GM10847 (cell line): ENCODE results near the gene TRAK1.

ENCODE experiments used
- POLR2A ChIP-seq: IDR thresholded peaks from 2 replicates; pipeline ENCODE4 v1.6.1; 2011; ENCODE audit not compliant: insufficient read length; ENCODE audit errors: extremely low read depth

The TRAK1 gene

DNA sequence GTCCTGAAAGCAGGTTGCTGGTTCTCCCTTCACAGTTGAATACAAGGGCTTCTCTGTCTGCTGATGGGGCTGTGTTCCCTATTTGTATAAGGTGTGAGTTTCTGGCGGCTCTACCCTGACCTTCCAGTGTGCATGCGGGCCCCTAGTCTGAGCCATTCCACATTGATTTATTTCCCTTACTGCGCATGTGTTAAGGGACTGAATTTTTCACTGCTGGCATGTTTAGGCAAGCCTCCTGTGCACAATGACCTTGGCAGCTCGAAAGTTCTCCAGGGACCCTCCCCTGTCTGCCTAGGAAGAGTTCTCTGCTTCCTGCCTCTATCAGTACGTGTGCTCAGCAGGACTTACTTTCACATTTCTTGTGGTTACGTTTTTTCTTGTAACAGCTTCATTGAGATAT, 11.4 kb downstream of the TRAK1 start:
- no peak for TF ChIP-seq POLR2A

DNA sequence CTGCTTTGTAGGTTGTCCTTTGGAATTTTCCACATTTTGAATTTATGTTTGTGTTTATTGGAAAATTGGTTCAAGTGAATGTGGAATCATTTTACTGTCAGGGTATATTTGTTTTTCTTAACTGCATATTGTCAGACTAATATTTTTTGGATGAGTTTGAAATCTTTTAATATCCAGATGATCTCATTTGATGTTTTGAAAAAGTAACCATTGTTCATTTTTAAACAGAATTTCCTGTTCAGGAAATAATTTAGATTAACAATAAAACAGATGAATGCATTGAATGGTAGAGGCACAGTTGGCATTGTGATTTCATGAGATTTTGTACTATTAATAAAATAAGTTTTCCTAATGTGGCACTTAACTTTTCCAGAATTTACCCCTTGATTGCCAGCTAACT, 15.5 kb downstream of the TRAK1 start:
- no peak for TF ChIP-seq POLR2A

DNA sequence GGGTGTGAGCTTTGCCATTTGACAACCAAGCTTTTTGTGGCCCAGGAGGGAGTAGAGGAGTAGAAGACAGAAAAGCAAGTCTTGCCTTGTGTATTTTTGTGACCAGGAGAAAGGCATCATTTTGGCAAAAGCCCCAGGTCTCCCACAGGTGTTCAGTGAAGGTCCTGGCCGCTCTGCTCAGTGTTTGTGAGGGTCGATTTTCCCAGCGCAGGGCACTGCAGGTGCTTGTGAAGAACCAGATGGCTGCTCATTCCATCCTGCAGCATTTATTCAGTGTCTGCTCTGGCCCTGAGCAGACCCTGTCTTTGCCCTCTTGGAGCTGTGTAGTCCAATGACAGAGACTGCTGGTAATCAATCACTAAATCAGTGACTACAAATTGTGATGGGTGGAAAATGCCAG, 19.5 kb downstream of the TRAK1 start:
- TF ChIP-seq POLR2A: no peak

DNA sequence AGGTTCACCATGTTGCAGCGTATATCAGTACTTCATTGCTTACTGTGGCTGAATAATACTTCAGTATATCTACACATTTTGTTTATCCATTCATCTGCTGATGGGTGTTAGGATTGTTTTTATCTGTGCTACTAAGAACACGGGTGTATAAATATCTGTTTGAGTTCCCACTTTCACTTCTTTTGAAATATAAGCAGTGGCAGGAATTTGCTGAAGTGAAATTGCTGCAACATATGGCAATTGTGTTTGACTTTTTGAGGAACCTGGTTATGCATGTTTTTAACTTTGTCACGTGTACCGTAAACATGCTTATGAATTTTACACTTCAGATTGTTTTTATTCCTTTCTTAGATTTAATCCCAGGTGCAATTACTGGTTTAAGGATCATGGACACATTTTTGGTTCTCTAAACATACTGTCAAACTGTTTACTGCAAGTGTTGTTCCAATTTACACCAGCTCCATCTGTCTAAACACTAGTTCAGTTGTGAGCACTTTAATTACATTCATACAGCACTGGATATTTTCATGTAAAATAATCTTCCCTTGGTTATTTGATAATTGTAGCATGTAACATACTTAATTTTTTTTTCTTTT, 23.1 kb downstream of the TRAK1 start:
- no peak for TF ChIP-seq POLR2A

DNA sequence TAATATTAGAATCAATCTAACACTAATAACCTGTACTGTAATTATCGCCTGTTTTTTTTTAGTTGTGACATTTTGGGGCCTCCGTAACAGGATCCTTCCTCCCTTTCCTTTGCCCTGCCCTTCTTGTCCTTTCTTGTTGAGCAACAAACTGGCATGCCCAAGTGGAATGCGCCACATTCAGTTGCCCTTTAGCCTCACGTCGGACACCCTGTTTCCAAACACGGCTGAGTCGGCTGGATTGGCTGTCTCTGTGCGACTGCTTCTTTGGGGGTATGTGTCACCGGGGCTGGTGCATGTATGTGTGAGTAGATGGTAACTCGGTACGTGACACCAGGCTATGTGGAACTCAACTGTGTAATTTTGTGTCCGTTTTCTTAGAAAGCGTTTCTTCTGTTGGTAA, 24.1 kb downstream of the TRAK1 start:
- no peak for TF ChIP-seq POLR2A

DNA sequence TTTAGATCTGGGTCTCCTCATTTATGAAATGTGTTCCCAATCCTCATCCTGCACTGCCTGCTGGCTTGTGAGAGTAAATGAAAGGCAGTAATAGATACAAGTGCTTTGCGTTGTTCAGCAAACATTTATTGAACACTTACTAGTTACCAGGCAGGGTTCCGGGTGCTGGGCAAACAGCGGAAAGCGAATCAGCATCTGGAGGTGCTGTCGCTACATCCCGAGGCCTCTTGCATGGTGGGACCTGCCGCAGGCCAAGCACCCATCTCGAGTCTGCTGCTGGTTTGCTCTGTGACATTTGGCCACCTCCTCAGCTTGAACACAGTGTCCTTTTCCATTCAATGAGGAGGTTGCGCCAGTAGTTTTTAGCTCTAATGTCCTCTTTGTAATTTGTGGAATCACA, 24.8 kb downstream of the TRAK1 start:
- TF ChIP-seq POLR2A: no peak

DNA sequence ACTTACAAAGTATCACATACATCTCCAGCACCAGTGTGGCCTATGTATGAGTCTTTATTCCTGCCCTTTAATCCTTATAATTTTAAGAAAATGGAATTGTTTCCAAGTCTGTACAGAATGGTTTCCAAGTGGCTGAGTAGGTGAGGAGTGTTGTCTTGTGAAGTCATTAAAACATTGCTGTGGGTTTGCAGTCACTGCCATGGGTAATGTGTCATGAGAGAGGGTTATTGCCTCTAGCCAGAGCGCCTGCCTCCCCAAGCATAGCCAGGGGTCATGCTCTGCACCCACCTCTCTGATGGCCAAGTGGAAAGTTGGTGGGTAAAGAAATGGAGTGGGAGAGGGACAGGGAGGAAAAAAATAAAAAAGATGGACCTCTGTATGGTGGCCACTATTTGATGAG, 25.3 kb downstream of the TRAK1 start:
- TF ChIP-seq POLR2A: no peak

DNA sequence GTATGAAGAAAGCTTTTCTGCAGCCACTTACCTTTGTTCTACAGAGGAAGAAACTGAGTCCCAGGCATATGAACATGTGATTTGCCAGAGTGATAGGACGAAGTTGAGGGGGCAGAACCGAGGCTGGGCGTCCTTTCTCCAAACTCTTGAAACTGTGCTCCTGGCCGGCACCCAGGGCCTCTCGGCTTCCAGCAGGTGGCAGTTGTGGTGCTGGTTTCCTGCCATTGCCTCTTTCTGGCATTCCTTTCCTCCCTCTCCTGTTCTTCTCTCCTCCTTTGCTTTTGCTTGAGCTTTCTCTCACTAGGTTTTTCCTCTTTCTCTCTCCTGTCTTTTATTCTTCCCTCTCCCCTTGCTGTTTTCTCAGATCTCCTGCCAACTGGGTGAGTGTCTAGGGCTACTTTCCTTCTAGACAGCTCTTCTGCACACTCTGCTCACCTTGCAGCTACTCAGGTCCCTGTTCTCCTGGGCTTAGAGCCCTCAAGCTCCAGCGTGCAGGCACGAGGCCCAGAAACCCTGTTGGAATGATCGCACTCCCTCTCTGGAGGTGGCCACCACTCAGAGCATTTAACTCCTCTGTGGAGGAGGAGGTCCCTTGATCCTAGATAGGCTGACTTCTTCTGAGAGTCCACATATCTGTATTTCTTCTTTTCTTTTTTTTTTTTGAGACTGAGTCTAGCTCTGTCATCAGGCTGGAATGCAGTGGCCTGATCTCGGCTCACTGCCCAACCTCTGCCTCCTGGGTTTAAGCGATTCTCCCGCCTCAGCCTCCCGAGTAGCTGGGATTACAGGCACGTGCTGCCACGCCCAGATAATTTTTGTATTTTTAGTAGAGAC, 26.2 kb downstream of the TRAK1 start:
- TF ChIP-seq POLR2A: no peak

DNA sequence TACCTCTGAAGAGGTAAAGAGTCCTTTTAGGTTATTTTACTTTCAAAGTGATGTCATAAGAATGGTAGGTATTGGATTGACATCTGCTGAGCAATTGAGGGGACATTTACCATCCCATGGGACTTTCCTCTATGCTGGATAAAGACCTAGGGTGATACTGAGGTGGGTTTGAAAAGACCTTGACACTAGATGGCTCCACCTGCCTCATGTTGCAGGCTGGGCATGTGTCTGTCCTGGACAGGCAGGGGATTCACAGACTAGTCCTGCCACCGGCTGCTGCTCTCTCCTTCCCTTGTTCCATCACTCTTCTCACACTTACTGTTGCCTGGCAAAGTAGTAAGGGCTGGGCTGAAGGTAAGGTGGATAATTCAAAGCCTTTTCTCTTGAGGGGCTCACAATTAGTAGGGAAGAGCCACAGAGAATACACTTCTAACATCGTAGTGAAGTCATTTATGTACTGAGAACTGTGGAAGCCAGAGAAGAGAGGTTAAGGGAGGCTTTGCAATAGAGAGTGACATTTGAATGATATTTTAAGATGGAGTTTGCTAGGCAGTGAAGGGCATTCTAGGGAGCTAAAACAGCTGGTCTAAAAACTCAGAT, 27.7 kb downstream of the TRAK1 start:
- TF ChIP-seq POLR2A: no peak

DNA sequence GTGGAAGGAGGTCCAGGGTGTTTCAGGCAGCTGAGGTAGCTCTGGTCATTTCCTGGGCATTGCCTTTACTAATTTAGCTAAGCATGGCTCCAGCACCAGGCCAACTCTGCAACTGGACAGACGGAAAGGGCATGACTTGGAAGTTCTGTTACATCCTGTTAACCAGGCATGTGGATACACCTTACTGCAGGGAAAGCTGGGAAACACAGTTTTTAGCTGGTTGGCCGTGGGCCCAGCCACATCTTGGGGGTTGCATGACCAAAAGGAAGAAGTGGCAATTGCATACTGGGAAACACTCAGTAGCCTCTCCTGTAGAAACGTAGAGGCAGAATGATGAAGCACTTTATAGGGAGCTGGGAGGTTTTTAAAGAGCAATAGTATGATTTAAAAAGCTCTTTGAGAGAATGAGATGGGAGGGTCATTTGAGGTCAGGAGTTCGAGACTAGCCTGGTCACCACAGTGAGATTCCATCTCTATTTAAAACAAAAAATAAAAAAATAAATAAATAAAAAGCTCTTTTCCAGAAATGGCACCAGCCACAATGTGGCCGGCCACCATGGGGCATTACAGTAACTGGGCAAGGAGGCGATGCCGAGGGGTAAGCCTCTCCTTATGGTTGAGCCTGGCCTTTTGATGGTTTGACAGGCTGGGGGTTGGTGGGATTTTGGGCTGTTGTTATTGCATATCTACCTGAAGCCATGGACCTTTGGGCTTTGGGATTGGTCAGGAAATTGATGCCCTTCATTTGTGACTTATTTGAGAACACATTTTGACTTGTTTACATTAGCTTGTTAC, 28.6 kb downstream of the TRAK1 start:
- no peak for TF ChIP-seq POLR2A

DNA sequence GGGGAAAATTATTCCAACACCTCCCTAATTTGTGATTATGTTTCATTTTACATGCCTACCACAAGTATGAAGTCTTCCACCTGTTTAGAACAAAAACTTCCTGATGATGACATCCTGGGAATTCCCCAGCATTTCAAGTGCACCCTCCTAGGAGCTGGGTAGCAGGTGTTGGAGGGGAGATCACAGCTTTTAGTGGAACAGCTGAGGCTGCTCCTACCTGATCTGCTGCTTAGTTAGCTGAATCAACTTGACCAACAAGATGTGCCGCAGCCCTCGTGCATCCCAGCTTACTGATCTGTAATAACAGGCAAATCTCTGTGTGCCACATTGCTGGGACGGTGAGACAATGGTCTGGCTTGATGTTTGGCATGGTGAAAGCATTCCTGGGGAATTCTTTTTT, 29.7 kb downstream of the TRAK1 start:
- no peak for TF ChIP-seq POLR2A

DNA sequence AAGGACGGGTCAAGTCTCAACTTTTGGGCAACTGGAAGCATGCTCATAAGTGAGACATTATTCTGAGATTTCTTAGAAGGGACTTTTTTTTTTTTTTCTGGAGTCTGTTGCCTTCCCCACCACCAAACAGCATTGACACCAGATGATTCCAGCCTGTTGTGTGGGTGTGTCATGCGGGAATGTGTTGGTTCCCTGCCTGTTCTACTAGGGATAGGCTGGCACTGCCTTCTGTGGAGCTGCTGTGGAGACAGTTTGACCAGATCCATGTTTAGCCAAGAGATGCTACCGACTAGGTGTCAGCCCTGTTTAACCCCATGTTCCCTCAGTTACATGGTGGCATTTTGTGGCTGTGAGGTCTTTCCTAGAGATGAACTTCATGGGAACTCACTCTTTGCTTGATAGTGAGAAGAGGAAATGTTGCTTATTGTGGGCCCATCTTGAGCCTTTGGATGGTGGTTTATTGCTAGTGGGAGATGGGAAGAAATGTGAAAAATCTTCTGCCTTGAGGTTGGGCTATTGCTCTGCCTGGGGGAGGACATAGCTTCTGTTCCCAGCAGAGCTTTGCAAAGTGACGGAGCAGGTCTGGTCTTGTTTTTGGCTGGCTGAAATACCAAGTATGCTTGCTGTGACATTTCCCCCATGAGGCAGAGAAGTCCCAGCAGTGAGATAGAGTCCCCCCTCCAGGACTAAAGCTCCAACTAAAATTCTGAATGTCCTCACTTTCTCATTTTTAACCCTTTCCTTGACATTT, 31.3 kb downstream of the TRAK1 start:
- no peak for TF ChIP-seq POLR2A

DNA sequence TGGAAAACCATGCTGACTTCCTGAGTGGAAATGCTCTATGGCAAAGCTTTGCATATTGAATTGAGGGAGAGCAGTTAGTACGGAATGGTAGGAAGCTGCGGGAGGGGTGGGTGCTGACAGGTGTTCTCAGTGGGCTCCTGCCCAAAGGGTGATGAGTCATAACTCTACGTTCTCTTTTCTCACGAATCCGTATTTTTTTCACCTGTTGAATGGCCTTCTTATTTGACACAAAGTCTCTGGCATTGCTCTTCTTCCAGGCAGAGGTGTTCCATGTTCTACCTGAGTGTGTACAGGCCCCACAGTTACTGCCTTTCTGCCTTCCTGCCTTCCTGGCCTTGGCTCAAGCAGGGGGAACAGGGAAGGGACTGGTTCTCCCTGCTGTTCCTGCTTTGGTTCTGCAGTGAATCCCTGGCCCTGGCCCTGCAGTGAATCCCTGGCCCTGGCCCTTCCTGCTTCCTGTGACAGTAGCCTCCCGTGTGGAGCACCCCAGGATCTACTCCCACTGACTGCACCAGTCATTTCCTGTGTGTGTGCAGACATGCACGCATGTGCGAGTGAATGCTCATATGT, 31.9 kb downstream of the TRAK1 start:
- no peak for TF ChIP-seq POLR2A

DNA sequence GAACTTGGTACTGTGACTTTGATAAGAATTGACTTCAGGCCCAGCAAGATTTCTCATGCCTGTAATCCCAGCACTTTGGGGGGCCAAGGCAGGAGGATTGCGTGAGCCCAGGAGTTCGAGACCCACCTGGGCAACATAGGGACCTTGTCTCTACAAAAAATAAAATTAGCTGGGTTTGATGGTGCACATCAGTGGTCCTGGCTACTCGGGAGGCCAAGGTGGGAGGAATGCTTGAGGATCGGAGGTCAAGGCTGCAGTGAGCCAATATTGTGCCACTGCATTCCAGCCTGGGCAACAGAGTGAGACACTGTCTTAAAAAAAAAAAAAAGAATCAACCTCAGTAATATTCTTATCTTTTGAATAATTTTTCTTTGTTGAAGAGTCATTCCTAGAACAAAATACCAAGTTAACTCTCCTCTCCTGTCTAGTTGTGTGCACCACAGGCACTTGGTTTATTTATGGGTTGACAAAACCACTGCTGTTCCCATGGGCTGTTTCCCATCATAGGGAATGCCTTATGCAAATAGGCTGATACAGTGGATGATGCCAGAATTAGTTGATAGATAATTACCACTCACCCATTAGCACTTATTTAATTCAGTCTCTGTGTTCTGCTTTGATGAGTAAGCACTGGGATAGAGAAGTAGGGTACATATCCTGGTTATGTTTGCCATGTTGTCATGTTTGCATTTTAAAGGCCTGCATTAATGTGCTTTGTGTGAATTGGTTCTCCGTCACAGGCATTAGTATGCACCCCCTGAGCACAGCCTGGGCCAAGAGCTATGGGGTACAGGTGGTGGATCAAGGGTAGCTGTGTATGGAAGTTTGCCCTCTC, 32.9 kb downstream of the TRAK1 start:
- no peak for TF ChIP-seq POLR2A
